Fibroblast of skin of left biceps (primary cell): ENCODE measurements around the gene GM2A.
"Not testable (repeated sequence)": the region's sequence is repeated elsewhere in the genome, so short reads cannot be mapped to it uniquely, and the experiment has no call there.

Experiments
- DNase-seq, 2 experiments: peaks; one replicate each; pipeline ENCODE4 v3.0.0-alpha.2; 2013; ENCODE audit warnings: low read depth in 2 of 2

Gene GM2A

DNA sequence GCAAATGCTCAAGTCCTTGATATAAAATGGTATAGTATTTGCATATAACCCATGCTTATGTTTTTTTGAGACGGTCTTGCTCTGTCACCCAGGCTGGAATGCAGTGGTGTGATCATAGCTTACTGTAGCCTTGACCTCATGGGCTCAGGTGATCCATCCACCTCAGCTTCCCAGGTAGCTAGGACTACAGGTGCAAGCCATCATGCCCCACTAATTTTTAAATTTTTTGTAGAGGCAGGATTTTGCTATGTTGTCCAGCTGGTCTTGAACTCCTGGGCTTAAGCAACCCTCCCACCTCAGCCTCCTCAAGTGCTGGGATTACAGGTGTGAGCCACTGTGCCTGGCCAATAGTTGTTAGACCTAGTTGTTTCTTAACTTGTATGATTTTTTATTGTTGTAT, 33.3 kb downstream of the GM2A start:
- no peak for DNase-seq

DNA sequence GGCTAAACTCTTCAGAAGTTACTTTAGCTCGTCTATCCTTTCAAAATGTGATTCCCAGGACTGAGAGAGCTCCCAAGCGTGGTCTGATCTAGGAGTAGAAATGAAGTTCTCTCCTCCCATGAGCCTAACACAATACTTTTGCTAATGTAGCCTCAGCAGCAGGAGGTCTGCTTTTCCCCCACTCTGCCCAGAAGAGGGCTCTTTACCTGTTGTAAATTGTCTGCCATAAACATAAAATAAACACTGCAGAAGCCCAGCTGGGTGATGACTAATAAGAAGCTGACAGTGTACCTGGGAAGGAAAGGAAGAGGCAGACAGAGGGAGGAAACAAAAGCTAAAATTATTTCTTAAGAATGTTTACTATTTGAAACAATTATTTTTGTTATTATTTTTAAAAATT, 35.2 kb downstream of the GM2A start:
- DNase-seq = no peak

DNA sequence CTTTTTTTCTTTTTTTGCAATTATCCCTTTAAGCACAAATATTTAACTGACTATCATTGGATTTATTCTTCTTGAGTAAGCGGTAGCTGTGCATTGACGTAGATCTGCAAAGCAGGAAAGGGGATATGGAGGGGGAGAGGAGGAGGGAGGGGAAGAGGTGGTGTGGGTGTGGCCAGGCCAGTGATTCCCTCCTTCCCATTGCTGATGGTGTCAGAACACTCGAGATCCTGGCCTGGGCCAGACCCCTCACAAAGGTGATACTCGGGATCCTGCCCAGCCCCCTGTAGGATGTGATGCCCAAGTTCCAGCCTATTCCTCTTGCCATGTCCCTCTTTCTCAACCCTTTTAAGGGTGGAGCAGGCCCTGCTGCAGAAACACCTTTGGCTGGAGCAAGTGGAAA, 40.6 kb downstream of the GM2A start:
- DNase-seq = no peak

DNA sequence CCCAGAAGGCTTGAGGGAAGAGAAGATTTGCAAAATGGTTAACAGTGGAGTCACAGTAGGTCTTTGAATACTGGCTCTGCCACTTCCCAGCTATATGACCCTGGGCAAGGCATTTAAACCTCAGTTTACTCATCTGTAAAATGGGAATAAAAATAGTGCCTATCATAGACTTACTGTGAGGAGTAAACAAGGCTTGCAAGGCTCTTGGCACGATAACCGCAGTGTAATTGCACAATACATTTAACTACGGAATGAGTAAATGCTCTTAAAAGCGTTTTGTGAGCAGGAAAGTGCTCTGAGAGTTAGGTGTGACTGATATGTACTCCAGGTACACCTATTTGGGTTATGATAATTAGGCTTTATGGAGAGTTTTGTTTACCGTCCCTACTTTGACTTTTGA, 42.2 kb downstream of the GM2A start:
- DNase-seq = no peak

DNA sequence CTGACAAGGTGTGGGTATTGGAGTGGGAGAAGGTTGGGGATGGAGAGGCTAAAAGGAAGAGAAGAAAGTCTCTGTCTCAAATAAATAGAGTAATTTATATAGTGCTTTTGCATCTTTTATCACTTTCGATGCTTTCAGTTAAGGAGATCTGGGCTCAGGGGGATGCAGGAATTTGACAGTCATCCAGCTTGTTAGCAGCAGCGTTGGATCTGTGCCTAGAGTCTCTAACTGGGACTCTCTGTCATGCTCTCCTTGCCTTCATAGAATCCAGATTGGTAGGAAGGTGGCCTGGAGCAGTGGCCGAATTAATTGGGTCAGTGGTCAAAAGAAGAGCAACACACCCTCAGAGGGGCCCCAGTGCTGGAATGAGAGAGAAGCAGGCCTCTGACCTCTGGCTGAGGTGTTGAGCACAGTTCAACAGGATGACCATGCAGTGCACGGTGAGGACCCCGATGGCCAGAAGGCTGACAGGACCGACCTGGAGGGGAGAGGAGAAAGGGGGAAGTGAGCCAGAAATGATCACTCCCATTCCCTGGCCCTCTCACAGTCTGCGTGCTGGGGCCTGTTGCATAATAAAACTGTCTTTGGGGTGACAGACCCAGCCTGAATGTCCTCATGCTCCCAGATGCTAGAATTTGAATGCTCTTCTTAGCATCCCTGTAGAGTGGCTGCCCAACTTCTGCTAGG, 42.9 kb downstream of the GM2A start:
- DNase-seq = no peak

DNA sequence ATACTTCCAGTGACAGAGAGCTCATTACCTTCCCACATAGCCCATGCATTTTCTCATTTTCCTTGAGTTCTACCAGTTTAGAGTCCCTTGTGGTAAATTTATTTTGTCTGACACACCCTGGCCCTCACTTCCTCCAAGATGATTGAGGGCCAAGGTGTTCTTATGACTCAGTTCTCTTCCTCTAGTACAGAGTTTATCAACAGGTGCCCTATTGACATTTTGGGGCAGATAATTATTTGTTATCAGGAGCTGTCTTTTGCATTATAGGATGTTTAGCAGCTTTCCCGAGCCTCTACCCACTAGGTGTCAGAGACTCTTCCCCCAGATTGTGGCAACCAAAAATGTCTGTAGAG, 43.5 kb downstream of the GM2A start:
- DNase-seq = no peak

DNA sequence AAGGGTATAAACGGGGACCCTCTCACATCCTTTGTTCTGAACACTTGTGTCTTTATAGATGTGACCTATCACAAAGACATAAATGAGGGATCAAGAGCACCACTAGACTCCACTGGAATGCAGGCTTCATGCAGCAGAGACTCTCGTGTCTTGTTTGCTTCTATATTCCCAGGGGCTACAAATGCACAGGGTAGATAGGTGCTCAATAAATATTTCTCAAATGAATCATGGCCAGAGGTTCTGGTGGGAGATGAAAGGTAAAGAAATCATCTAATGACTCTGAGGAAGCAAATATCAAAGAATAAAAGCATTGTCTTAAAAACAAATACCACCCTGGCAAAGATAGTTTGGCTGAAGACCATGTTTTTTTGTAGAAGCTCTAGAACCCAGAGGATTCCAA, 44.0 kb downstream of the GM2A start:
- DNase-seq = no peak

DNA sequence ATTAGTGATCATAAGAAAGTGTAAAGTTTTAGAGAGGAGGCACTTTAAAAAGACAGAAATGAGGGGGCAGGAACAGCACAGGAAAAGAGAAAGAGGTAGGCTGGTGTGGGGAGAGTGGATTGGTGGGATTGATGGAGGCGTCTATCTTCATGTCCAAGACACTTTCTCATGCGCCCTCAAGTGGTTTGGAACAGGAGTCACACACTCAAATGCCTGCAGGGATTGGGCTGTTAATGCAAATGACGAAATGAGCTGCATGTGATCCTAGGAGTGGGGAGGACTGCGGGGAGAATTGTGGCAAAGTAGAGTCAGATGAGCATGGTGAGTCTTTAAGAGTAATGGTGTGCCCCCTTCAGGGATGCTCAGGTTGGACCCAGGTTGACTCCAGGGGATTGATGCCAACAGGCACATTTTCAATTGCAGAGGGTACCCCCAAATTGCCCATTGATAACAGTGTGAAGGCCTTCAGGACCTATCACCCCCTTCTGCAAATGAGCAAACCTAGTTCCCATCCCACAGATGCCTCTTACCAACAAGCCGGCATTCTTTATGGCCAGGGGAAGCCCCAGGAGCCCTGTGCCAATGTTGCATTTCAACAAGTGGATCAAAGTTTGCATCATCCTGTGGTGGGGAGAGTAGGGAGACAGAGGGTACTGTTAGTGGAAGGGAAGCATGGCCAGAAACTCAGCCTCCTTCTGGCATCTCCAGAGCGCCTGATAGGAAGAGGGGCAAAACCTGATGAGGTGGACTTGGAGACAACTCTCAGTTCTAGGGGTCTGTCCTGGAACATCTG, 45.3 kb downstream of the GM2A start:
- DNase-seq = peak; percentile 5 to 8

DNA sequence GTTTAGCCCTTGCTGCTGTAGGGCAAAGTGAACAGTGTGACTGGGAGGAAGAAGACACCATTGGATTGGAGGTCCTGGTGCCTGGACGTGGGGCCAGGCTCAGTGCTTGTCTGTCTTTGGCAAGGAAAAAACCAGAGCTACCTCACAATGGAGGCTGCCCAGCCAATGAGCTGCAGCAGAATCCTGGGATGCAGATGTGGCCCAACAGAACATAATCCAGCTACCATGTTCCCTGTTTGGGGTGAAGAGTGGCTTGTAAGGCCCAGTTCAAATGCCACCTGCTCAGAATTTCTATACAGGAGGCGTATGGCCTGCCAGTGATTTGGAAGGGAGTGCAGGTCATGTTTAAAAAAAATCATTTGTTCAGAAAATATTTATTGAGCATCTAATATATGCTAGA, 50.7 kb downstream of the GM2A start, which contains the start of gene SLC36A3:
Gene SLC36A3, minus strand, starts transcription at position 101 of the 400 bp plus-strand sequence. CDS start 412 bp downstream, outside the sequence.
- DNase-seq = no peak

DNA sequence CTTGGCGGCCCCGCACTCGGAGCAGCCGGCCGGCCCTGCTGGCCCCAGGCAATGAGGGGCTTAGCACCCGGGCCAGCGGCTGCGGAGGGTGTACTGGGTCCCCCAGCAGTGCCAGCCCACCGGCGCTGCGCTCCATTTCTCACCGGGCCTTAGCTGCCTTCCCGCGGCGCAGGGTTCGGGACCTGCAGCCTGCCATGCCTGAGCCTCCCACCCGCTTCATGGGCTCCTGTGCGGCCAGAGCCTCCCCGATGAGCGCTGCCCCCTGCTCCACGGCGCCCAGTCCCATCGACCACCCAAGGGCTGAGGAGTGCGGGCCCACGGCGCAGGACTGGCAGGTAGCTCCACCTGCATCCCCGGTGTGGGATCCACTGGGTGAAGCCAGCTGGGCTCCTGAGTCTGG, 56.3 kb downstream of the GM2A start:
- not testable (repeated sequence) for DNase-seq

DNA sequence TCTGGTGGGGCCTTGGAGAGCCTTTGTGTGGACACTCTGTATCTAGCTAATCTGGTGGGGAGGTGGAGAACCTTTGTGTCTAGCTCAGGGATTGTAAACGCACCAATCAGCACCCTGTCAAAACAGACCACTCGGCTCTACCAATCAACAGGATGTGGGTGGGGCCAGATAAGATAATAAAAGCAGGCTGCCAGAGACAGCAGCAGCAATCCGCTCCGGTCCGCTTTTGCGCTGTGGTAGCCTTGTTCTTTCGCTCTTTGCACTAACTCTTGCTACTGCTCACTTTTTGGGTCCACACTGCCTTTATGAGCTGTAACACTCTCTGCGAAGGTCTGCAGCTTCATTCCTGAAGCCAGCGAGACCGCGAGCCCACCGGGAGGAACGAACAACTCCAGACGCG, 56.8 kb downstream of the GM2A start:
- DNase-seq = not testable (repeated sequence)

DNA sequence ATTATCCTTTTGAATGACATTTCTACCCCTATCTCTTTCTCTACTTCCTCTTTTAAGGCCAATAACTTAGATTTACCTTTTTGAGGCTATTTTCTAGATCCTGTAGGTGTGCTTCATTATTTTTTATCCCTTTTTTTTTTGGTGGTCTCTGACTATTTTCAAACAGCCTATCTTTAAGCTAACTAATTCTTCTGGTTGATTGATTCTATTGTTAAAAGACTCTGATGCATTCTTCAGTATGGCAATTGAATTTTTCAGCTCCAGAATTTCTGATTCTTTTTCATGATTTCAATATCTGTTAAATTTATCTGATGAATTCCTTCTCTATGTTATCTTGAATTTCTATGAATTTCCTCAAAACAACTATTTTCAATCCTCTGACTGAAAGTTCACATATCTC, 57.9 kb downstream of the GM2A start:
- DNase-seq = no peak

DNA sequence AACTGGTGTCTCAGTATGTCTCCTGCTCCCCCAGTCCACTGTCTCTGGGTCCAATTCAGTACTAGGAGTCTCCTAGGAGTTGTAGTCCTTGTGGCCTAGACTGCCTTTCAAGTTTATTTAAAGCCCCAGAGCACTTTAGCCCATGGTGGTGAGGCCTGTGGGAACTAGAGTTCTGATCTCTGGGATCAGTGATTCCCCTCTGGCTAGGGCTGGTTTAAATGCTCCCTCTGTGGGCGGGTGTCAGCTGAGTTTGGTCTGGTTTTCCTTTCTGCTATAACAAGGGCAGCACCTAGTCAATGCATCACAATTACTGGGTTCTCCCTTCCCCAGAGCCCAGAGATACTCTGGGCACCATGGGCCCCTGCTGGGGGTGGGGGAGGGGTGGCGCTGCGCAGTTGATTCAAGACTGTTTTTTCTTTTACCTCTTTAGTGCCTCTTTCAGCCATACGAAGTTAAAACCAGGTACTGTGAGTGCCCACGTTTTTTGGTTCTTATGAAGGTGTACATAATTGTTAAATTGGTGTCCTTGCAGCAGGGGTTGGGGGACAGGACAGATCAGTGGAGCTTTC, 59.9 kb downstream of the GM2A start:
- no peak for DNase-seq

DNA sequence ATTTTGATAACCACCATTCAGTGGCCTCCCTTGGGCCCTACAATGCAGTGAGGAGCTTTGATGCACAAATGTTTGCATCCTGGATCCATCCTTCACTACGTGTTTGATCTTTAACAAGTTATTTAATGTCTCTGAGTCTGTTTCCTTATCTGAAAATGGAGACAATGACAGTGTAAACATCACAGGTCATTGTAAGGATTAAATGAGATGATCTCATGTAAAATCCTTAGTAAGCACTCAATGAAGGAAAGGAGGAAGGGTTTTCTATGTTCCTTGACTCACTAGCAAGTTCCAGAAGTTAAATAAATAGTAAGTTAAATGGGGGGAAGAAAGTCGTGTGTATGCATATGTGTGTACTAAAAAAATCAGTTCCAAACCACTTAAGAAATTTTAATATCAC, 60.4 kb downstream of the GM2A start:
- DNase-seq = no peak

DNA sequence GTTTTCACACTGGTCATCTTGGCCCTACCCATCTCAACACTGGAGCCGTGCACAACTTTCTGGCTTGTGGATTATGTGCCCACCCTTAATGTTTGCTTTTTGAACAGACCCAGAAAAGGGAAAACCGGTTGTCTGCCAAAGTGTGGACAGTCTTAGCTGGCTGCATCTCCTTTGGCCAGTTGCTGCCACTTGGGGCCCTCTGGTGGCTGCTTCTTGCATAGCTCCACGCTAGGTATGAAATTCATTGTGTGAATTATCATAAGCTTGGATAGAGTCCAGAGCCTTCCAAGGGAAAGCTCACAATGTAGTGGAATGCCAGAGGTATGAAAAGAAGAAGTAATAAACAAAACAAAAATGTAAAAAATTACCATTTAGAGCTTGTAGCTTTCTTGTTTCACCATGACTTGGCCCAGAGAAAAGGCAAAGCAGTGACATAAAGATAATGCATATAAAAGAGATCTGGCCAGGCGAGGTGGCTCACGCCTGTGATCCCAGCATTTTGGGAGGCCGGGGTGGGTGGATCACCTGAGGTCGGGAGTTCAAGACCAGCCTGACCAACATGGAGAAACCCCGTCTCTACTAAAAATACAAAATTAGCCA, 63.1 kb downstream of the GM2A start:
- DNase-seq = peak; percentile 15 to 19

DNA sequence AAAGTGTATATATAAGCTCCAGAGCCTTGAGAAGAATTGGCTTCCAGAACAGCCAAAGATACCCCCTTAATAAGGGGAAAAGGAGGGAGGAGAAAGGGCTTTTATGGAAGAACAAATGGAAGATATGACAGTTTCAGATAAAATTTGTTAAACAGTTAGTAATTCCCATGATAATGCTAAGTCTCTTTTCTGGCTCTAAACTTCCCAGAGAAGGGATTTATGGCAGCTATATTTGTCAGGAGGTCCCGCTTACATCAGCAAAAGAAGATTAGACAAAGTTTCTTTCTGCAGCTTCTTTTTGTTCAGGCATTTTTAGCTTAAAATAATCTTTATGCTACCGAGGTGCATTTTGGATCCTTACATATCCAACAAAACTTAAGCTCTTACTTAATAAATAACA, 64.9 kb downstream of the GM2A start:
- no peak for DNase-seq

DNA sequence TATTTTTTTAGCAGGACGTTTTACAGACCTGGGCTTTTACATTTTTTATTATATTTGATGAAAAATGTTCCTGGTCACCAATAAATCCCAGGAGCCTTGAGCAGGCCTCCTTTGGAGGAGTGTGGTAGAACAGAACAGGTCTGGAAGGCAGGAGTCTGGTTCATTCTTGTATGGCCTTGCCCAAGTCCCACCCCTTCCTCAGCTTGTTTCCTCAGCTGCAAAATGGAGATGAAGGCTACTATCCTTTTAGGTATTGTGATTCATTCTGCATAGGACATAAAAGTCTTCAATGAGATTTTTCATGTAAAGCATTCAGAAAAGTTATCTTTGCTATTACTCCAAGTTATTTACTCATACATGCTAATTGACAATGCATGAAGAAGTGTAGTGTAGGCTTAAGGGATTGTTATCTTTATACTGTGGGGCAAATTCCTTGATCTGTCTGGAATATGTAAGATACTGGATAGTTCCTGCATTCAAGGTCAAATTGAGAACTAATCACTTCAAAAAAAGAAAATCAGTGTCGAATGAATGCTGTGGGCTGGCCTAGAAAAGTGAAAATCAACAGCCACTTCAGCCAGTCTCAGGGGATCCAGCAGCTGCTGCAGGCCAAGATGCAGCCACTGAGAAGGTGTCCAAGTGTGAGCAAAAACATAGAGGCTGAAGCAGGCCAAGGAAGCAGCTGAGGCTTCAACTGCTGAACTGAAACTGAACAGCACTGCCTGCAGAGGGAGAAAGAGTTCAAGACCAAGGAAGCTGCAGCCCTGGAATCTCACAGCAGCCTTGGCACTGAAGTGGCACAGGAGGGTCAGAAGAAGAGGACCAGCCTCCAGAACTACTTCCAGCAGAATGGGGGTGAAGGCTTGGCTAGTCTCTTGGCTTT, 66.1 kb downstream of the GM2A start:
- no peak for DNase-seq
